Retinal pigment epithelial cell (primary cell): ENCODE data around the gene LAP3.
"Not testable (repeated sequence)": the region's sequence is repeated elsewhere in the genome, so short reads cannot be mapped to it uniquely, and the experiment has no call there.

Experiments
- DNase-seq: peaks from one replicate; pipeline ENCODE4 v3.0.0-alpha.2; 2010; ENCODE audit warnings: low read depth
- H3K4me3 ChIP-seq: 2 replicates; pipeline ENCODE4 v1.5.1; 2011; ENCODE audit warnings: mild to moderate bottlenecking, low read length, control low read depth, moderate library complexity
- TF ChIP-seq, protein P1 (sequence below): conservative IDR thresholded peaks from 2 replicates; pipeline ENCODE4 v1.5.1; 2011; ENCODE audit warnings: low read depth, low read length, control low read depth, inconsistent platforms

The LAP3 gene

DNA sequence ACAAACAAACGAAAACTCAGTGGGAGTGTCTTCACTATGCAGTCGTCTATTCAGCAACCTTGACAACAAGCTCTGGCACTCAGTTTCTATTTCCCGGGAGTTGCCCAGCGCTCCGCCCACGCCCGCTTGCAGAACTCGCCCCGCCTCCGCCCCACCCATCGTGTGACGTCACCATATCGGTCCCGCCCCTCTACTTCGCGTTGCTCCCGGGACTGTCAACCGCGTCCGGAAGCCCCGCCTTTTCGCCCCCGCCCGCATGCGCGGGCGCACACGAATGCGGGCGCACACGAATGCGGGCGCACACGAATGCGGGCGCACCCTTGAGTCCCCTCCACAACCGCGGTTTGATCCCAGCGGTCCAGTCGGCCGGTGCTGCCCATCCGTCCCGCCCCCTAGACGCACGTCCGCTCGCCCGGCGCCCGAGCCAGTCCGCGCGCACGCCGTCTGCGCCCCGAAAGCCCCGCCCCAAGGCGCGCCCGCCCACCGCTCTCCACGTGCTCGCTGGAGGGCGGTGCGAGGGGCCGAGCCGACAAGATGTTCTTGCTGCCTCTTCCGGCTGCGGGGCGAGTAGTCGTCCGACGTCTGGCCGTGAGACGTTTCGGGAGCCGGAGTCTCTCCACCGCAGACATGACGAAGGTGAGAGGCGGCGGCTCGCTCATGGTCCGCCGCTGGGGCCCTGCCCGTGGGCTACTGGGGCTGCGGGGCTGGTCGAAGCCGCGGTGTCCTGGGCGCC, at the start of gene LAP3:
Gene LAP3, plus strand, starts transcription at position 267 of the 733 bp plus-strand sequence. Its CDS starts 268 bp downstream, at position 535.
- TF ChIP-seq, protein P1, sequence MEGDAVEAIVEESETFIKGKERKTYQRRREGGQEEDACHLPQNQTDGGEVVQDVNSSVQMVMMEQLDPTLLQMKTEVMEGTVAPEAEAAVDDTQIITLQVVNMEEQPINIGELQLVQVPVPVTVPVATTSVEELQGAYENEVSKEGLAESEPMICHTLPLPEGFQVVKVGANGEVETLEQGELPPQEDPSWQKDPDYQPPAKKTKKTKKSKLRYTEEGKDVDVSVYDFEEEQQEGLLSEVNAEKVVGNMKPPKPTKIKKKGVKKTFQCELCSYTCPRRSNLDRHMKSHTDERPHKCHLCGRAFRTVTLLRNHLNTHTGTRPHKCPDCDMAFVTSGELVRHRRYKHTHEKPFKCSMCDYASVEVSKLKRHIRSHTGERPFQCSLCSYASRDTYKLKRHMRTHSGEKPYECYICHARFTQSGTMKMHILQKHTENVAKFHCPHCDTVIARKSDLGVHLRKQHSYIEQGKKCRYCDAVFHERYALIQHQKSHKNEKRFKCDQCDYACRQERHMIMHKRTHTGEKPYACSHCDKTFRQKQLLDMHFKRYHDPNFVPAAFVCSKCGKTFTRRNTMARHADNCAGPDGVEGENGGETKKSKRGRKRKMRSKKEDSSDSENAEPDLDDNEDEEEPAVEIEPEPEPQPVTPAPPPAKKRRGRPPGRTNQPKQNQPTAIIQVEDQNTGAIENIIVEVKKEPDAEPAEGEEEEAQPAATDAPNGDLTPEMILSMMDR: no peak
- H3K4me3 ChIP-seq: peak within 1 kb of the TSS; percentile 74
- DNase-seq: peak; percentile 78

DNA sequence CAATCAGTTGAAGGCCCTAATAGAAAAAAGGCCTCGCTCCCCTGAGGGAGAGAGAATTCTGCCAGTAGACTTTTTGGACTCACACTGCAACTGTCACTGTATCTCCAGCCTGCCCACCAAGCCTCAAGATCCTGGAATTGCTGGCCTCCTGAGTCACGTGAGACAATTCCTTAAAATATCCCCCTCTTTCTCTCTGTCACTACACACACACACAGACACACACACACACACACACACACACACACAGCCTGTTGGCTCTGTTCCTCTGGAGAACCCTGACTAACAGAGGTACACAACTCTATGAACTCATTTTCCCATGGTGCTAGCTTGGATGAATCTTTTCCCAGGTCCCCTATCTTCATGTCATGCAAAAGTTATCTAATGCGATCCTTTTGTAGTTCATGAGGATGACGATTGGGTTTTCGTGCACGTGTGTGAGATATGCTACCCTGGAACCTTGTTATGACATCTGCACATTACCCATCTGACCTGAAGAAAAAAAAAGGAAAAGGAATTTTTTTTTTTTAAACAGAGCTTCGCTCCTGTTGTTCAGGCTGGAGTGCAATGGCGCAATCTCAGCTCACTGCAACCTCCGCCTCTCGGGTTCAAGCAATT, 48.3 kb upstream of the LAP3 start:
- H3K4me3 ChIP-seq: no peak overlapping the region
- no peak for DNase-seq
- TF ChIP-seq, protein P1: no peak

DNA sequence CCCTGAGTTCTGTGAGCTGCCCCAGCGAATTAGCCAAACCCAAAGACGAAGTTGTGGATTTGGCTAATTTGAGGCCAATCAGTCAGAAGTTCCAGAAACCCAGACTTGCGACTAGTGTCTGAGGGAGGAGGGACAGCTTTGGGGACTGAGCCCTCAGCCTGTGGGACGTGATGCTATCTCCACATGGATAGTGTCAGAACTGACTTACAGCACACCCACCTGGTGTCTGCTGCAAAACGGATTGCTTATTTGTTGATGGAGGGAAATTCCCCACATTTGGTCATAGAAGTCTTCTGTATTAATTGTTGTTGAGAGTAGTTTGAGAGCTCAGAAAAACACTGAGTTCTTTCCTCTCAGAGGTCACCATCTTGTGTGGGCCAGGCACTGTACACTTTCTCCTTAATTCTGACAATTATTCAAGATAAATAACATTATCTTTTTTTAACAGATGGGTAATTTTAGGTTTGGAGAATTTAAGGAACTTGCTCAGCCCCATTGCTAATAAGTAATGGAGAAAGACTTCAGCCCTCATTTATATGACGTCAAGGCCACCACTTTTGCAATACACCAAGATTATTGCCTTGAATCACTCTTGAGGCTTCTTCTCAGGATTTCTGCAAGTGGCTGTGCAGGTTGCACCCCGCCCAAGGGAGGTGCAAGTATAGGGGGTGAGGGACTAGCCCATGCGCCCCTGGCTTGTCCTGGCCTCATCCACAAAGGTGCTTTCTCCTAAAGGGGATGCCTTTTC, 45.3 kb upstream of the LAP3 start:
- H3K4me3 ChIP-seq: no peak overlapping the region
- TF ChIP-seq, protein P1: no peak
- DNase-seq: no peak

DNA sequence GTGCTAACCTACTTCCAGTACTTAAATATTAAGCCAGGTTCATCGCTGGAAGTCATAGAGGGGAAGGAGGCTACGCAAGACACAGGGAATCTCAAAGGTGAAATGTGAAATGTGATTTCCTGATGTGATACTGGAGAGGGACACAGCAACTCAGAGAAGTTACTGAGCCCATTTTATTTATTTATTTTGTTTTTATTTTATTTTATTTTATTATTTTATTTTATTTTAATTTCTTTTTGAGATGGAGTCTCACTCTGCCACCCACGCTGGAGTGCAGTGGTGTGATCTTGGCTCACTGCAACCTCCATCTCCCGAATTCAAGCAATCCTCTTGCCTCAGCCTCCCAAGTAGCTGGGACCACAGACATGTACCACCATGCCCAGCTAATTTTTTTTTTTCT, 42.3 kb upstream of the LAP3 start:
- no peak overlapping the region for H3K4me3 ChIP-seq
- DNase-seq: no peak
- TF ChIP-seq, protein P1: no peak

DNA sequence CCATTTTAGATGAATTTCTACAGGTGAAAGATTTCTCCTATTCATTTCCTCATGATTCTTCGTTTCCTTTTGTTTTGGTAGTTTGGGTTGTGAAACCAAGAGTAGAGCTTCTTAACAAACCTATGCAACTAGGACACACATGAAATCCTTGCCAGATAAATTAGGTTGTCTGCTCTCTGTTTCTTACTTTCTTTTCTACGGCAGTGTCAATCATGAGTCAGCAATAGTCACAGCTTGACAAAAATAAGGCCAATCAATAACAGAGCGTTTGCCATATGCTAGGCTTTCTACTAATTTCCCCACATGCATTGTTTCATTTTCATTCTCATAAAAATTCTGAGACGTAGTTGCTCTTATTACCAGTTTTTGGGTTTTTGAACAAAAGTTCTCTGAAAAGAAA, 41.8 kb upstream of the LAP3 start:
- TF ChIP-seq, protein P1: no peak
- H3K4me3 ChIP-seq: no peak overlapping the region
- no peak for DNase-seq

DNA sequence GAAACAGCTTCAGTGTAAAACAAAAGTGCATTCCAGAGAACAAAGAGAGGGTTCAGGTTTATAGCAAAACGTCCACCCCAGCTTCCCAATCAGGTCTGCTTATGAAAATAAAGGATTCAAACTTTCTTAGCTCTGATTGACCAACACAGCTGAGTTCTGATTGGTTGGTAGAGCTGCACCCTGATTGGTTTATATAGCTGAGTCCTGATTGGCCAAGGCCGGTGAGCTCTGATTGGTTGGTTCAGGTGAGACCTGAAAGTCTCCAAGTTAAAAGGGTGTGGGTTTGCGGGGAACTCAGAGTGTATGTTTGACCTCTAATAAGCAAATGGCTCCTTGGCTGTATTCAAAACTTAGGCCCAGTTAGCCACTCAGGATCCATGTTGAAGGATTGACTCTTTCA, 41.1 kb upstream of the LAP3 start:
- TF ChIP-seq, protein P1: no peak
- DNase-seq: no peak
- H3K4me3 ChIP-seq: no peak overlapping the region

DNA sequence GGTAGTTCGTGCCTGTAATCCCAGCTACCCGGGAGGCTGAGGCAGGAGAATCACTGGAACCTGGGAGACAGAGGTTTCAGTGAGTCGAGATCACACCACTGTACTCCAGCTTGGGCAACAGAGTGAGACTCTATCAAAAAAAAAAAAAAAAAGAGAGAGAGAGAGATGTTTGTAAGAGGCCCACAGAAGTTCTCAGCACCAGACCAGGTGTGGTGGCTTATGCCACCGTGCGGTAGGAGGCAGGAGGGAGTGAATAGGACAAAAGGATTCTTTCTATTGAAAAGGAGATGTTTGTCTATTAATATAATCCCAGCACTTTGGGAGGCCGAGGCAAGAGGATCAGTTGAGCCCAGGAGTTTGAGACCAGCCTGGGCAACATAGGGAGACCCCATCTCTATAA, 39.9 kb upstream of the LAP3 start:
- DNase-seq, H3K4me3 ChIP-seq: not testable (repeated sequence)
